LNCaP clone FGC (cell line): ENCODE measurements around the gene UBALD1.

Source experiments
- DNase-seq: peaks from one replicate; pipeline ENCODE4 v3.0.0-alpha.2; 2011; ENCODE audit warnings: low read depth
- H3K4me3 ChIP-seq: 2 replicates; pipeline ENCODE4 v1.5.1; 2011; ENCODE audit warnings: mild to moderate bottlenecking, low read depth, low read length, control low read depth
- TF ChIP-seq, protein P1 (sequence below): IDR thresholded peaks from 2 replicates; pipeline ENCODE4 v1.5.1; 2012; ENCODE audit warnings: mild to moderate bottlenecking; ENCODE audit not compliant: control insufficient read depth, insufficient read depth; ENCODE audit errors: extremely low read depth

UBALD1 gene

DNA sequence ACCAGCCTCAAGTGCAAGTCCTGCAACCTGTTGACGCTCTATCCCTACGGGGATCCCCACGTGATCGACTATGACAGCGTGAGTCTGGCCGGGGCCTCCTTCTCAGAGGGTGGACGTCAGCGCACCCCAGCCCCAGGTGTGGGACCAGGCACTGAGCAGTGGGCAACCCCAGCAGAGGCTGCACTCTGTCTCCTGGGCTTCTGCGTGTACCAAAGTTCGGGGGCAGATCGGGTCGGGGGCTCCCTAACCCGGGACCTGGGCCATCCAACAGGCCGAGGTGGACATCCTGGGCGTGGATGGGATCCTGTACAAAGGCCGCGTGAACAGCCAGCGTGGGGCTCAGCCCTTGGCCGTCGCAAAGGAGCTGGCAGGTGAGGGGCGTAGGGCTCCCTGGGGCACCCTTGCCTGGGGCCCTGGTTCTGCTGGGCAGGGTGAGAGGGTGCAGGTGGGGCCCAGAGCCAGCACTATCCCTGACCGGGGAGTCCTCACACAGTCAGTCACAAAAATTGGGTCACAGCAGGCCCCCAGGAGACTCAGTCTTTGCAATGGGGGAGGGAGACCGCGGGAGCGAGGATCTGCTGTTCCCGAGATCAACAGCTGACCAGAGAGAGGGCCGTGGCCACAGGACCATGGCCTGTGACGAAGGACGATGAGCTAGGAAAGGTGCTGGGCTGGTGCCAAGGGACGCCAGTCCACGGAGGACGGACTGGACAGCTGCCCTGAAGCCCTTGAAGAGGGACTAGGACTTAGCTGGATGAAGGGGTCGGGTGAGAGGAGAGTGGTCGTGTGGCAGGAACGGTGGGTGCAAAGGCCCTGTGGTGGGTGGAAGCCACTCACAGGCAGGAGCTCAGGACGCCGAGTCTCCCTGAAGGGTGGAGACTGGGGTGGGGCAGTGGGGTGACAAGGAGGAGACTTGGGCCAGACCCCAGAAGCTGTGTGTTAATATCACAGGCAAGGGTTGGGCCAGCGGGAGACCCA, 20.0 kb downstream of the UBALD1 start:
- no peak overlapping the region for H3K4me3 ChIP-seq
- TF ChIP-seq, protein P1, sequence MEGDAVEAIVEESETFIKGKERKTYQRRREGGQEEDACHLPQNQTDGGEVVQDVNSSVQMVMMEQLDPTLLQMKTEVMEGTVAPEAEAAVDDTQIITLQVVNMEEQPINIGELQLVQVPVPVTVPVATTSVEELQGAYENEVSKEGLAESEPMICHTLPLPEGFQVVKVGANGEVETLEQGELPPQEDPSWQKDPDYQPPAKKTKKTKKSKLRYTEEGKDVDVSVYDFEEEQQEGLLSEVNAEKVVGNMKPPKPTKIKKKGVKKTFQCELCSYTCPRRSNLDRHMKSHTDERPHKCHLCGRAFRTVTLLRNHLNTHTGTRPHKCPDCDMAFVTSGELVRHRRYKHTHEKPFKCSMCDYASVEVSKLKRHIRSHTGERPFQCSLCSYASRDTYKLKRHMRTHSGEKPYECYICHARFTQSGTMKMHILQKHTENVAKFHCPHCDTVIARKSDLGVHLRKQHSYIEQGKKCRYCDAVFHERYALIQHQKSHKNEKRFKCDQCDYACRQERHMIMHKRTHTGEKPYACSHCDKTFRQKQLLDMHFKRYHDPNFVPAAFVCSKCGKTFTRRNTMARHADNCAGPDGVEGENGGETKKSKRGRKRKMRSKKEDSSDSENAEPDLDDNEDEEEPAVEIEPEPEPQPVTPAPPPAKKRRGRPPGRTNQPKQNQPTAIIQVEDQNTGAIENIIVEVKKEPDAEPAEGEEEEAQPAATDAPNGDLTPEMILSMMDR = no peak
- no peak for DNase-seq

DNA sequence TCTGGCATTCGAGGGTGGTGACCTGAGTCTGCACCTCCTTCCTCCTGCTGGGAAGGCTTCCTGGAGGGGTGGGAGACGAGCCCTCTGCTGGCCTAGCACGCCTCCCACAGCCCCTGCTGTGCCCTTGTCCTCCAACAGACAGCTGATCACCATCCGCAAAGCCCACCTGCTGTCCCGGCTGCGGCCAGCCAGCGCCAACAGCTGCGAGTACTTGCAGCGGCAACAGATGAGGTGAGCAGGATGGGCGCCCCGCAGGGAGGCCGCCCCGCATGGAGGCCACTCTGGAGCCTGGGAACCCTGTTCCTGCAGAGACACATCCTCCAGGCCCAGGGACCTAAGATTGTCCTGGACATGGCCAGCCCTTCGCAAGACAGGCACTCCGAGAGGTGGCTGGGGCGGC, 21.6 kb downstream of the UBALD1 start:
- TF ChIP-seq, protein P1 = no peak
- DNase-seq = no peak
- no peak overlapping the region for H3K4me3 ChIP-seq

DNA sequence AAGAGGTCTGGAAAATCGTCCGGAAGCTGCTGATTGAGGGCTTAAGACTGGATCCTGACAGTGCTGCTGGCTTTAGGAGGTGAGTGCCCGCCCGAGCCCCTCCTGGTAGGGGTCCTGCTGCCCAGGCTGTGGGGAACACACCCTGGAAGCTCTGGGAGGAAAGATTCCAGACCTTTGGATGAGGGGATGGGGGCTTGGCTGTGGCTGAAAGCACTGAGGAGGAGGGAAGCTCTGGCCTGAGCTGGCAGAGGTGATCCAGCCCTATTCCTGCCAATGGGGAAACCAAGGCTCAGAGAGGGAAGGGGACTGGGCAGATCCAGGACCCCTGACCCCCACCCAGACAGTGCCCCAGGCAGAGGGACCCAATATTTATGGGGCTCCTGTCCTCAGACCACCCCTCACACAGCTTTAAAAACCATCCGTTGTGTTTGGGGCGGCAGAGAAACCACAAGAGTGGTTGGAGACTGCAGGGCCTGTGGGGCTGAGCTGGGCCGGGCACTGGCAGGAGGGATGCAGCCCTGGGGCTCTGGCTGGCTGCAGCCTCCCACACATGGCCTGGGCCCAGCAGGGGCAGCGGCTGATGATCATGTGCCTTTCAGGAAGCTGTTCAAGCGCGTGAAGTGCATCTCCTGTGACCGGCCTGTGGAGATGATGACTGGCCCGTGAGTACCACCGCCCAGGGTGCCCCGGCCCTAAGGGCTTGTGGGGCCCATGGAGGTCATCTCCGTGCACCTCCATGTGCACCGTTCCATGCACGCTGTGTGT, 22.8 kb downstream of the UBALD1 start:
- TF ChIP-seq, protein P1 = no peak
- DNase-seq = no peak
- H3K4me3 ChIP-seq = no peak overlapping the region

DNA sequence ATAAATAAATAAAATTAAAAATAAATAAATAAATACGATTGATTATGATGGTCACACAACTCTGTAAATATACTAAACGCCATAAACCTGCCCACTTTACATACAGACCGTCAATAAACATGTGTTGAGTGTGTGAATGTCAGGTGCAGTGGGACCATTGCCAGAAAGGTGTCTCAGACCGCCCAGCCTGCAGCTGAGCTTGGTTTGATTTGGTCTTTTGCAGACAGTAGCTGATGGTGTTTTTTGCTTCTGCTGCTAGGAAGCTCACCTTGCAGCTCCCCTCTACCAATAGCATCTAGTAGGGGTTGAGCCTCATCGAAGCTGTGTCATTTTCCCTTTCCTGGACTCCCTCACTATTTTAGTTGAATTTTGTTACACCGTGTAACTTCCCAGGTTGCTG, 23.5 kb downstream of the UBALD1 start:
- no peak for DNase-seq
- no peak overlapping the region for H3K4me3 ChIP-seq
- TF ChIP-seq, protein P1 = no peak

DNA sequence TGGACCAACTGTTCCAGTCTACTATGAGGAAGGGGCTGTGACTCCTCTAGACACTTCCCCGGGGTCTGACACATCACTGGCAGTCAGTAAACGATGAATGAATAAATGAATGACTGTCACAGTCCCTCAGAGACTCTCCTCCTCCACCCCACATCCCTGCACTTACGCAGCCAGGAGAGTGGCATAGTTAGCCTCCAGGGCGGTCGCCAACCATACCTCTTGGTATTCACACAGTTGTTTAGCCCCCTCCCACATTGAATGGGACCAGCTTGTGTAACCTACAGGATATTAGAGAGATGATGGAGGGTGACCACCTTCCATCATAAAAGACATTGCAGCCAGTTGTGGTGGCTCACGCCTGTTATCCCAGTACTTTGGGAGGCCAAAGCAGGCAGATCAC, 25.7 kb downstream of the UBALD1 start:
- no peak for DNase-seq
- TF ChIP-seq, protein P1 = no peak
- no peak overlapping the region for H3K4me3 ChIP-seq

DNA sequence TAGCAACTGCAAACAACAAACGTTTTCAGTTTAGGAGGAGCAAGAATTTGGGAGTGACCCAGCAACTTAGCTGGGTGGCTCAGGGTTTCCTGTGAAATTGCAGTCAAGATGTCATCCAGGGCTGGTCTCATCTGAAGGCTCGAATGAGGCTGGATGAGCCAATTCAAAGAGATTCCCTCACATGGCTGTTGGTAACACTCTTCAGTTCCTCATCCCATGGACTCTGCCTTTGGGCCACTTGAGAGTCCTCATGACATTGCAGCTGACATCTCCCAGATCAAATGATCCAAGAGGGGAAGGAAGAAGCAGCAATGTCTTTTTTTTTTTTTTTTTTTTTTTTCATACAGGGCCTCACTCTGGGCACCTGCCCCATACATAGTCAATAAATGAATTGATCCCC, 26.3 kb downstream of the UBALD1 start:
- TF ChIP-seq, protein P1 = no peak
- no peak for DNase-seq
- no peak overlapping the region for H3K4me3 ChIP-seq
